Gastrocnemius medialis (tissue), 4 donors: ENCODE data around the gene CCHCR1. TPM values are rescaled to one million over a fixed set of nuclear protein-coding genes. Genes with fewer than 3 reads are reported as not detected.
"Not testable (repeated sequence)": the region's sequence is repeated elsewhere in the genome, so short reads cannot be mapped to it uniquely, and the experiment has no call there.

Experiments
- ATAC-seq, 2 donors: fragments of 150-250 bp; one replicate each; pipeline ENCODE4 v1.9.1; 2016
- DNase-seq, 2 donors: peaks; one replicate each; pipeline ENCODE4 v3.0.0-alpha.2; 2019
- H3K27ac ChIP-seq, 4 donors: fragments of 200-600 bp; sonication (generic); 1 replicate in 1 of 4; 2 replicates in 3 of 4; pipeline ENCODE4 v1.5.1; 2016 to 2018; ENCODE audit warnings: mild to moderate bottlenecking in 2 of 4, moderate library complexity in 1 of 4
- H3K27me3 ChIP-seq, 3 donors: fragments of 200-600 bp; sonication (generic) in 2 of 3; 1 replicate in 1 of 3; 2 replicates in 2 of 3; pipeline versions ENCODE4 v1.5.1 to v1.6.0; 2016 to 2019; ENCODE audit warnings: mild to moderate bottlenecking in 1 of 3, moderate library complexity in 1 of 3
- H3K36me3 ChIP-seq, 2 donors: fragments of 200-600 bp; sonication (generic) in 1 of 2; one replicate each; pipeline ENCODE4 v1.5.1; 2017 to 2018
- H3K4me1 ChIP-seq, 2 donors: fragments of 200-600 bp; sonication (generic) in 1 of 2; one replicate each; pipeline ENCODE4 v1.5.1; 2016 to 2017; ENCODE audit warnings: mild to moderate bottlenecking in 2 of 2
- H3K4me3 ChIP-seq, 4 donors: fragments of 200-600 bp; sonication (generic) in 3 of 4; 1 replicate in 1 of 4; 2 replicates in 3 of 4; pipeline ENCODE4 v1.5.1; 2016 to 2019; ENCODE audit warnings: mild to moderate bottlenecking in 2 of 4
- H3K9me3 ChIP-seq, 3 donors: fragments of 200-600 bp; sonication (generic) in 2 of 3; 1 replicate in 1 of 3; 2 replicates in 2 of 3; pipeline ENCODE4 v1.5.1; 2016 to 2019
- POLR2A ChIP-seq, 2 donors: fragments of 450-650 bp; IDR thresholded peaks; one replicate each; pipeline ENCODE4 v1.6.1; 2017; ENCODE audit warnings: antibody characterized with exemption in 2 of 2, mild to moderate bottlenecking in 2 of 2, moderate library complexity in 2 of 2
- in situ Hi-C, 4 donors: fragments of 200-750 bp; cut with MboI; loops; one replicate each; pipeline versions ENCODE4 v1.15.0 to v1.8.0; 2017; ENCODE audit warnings: low sequenced_read_pairs in 4 of 4
- intact Hi-C: fragments of 100-400 bp; cut with DNase I; formaldehyde crosslinking; loops from one replicate; pipeline ENCODE4 v1.15.1; 2023; ENCODE audit warnings: low total_unique reads
- total RNA-seq, 4 donors: library from RNA; depleted of rRNA; stranded (reverse); fragments of >200 nt; gene quantifications; one replicate each; pipeline versions ENCODE4 v1.1.0 to v1.2.3, GENCODE V29; 2016
- TF ChIP-seq, protein P1 (sequence below), 5 experiments: fragments of 450-650 bp in 3 of 5; fragments of 200-600 bp in 2 of 5; sonication (generic) in 2 of 5; IDR thresholded peaks in 4 of 5; conservative IDR thresholded peaks in 1 of 5; 1 replicate in 4 of 5; 2 replicates in 1 of 5; pipeline ENCODE4 v1.5.1; 2016 to 2019; ENCODE audit warnings: antibody characterized with exemption in 5 of 5, mild to moderate bottlenecking in 3 of 5, moderate library complexity in 3 of 5

The CCHCR1 gene
- total RNA-seq, 4 donors from 2014 or later: 4.9 to 34.3 (median 7.7) TPM

DNA sequence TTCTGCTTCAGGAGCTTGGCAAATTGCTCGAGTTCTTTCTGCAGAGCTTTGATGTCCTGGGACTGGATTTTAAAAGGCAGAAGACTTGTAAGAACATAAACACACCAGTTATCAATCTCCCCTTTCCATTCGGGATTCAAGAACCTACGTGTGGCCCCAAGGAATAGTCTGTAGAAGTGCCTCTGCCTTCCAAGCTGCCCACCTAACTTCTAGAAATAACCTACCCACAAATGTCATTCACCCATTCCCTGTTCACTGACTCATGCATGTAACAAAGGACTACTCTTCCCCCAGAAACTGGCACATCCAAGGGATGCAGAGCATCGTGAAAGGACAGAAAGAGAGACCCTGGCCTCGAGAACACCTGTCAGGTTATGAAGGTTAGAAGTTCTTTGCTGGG is 8.4 kb upstream of the CCHCR1 start:
- intact Hi-C loops: no loop called here
- in situ Hi-C loops: no loop called here
- TF ChIP-seq POLR2A (IDR thresholded peaks at IDR 0.05): no peak
- TF ChIP-seq, protein P1, sequence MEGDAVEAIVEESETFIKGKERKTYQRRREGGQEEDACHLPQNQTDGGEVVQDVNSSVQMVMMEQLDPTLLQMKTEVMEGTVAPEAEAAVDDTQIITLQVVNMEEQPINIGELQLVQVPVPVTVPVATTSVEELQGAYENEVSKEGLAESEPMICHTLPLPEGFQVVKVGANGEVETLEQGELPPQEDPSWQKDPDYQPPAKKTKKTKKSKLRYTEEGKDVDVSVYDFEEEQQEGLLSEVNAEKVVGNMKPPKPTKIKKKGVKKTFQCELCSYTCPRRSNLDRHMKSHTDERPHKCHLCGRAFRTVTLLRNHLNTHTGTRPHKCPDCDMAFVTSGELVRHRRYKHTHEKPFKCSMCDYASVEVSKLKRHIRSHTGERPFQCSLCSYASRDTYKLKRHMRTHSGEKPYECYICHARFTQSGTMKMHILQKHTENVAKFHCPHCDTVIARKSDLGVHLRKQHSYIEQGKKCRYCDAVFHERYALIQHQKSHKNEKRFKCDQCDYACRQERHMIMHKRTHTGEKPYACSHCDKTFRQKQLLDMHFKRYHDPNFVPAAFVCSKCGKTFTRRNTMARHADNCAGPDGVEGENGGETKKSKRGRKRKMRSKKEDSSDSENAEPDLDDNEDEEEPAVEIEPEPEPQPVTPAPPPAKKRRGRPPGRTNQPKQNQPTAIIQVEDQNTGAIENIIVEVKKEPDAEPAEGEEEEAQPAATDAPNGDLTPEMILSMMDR (IDR thresholded peaks at IDR 0.05 in 4 of 5, conservative IDR thresholded peaks at IDR 0.05 in 1 of 5): no peak

DNA sequence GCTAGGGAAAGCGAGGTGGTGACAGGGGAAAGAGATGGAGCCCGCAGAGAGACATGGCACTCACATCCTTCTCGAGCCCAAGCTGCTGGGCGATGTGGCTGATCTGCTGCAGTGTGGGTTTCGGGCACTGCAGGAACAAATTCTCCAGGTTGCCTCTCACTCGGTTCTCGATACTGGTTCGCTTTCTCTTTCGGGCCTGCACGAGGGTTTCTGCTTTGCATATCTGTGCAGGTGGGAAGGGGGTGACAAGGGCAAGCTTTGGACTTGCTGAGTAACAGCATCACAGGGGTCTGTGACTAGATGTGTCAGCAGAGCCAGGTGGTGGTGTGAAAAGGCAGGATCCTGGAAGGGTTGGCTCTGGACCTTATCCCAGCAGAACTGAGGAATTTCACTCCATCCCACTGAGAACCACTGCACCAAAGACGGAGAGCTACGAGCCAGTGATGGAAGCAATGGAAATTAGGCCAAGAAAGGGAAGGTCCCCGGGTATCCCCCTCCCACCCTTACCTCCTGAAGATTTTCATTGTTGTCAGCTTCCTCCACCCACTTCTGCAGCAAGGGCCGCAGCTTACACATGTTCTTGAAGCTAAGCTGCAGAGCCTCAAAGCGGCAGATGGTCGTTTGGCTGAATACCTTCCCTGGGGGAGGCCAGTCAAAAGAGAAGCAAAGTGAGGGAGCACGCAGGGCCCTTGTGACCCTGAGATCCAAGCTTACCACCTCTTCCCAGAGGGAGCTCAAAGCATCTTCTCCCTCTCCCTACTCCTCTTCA is 7.6 kb upstream of the CCHCR1 start:
- H3K27ac ChIP-seq, in situ Hi-C loops, H3K27me3 ChIP-seq, ATAC-seq, H3K9me3 ChIP-seq, H3K4me3 ChIP-seq, intact Hi-C loops, DNase-seq, H3K4me1 ChIP-seq, H3K36me3 ChIP-seq: not testable (repeated sequence)

More for the DNA sequence above, 8.4 kb upstream of the CCHCR1 start:
- DNase-seq: no peak
- Histone ChIP-seq H3K4me1 (no peaks in the 10 kb centered on the region), H3K36me3 (no peaks in the 10 kb centered on the region), H3K4me3 (no peak overlapping the region), H3K27ac (no peak overlapping the region), H3K27me3 (no peaks in the 10 kb centered on the region), H3K9me3 (no peaks in the 10 kb centered on the region)
- ATAC-seq: no peak

DNA sequence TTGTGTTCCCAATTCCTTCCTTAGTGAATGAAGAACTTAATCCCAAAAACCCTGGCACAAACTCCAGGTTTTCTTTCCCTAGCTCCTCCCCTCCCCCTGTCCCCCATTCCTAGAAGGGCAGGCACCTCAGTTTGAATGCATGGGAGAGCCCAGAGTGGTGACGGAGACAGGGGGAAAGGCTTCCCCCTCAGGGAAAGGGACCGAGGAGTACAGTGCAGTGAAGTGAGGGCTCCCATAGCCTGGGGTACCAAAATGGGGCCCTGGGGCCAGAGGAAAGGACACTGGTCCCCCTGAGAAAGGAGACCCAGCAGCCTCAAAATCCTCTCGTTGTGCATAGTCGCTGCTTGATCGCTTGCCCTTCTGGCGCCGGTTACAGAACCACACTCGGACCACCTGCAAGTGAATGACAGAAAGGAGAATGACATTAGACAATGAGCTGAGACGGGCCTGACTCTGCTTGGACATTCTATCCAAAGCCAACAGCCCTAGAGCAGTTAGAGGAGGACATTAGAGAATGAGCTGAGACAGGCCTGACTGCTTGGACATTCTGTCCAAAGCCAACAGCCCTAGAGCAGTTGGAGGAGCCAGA is 7.0 kb upstream of the CCHCR1 start:
- H3K27ac ChIP-seq, intact Hi-C loops, H3K27me3 ChIP-seq, H3K9me3 ChIP-seq, DNase-seq, H3K36me3 ChIP-seq, in situ Hi-C loops, H3K4me1 ChIP-seq, ATAC-seq, H3K4me3 ChIP-seq: not testable (repeated sequence)

DNA sequence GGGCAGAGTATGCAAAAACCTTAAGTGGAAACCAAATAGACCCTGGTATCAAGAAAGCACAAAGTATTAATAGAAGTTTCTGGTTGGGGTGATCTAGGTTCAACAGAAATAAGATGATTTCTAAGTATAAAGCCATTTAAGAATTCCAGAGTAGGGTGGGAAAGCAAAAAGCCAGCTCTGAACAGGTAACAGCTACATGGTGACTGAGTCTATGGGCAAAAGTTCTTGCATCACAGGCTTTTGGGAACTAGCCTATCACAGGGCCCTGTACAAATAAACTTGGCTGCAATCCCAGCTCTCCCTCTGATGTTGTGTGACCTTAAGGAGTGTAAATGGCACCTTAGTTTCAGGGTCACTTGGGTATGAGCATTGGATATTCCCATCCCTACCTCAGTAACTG is 6.3 kb upstream of the CCHCR1 start:
- TF ChIP-seq, protein P1 (IDR thresholded peaks at IDR 0.05 in 4 of 5, conservative IDR thresholded peaks at IDR 0.05 in 1 of 5): no peak
- TF ChIP-seq POLR2A (IDR thresholded peaks at IDR 0.05): no peak
- DNase-seq (no peak), ATAC-seq (no peak)
- Histone ChIP-seq H3K4me3 (no peak overlapping the region), H3K9me3 (no peaks in the 10 kb centered on the region), H3K27me3 (no peaks in the 10 kb centered on the region), H3K27ac (no peak overlapping the region), H3K4me1 (peaks cover 4 to 6% of the 10 kb centered on the region in 2 donors), H3K36me3 (no peaks in the 10 kb centered on the region)
- in situ Hi-C loops: no loop called here
- intact Hi-C loops: no loop called here

DNA sequence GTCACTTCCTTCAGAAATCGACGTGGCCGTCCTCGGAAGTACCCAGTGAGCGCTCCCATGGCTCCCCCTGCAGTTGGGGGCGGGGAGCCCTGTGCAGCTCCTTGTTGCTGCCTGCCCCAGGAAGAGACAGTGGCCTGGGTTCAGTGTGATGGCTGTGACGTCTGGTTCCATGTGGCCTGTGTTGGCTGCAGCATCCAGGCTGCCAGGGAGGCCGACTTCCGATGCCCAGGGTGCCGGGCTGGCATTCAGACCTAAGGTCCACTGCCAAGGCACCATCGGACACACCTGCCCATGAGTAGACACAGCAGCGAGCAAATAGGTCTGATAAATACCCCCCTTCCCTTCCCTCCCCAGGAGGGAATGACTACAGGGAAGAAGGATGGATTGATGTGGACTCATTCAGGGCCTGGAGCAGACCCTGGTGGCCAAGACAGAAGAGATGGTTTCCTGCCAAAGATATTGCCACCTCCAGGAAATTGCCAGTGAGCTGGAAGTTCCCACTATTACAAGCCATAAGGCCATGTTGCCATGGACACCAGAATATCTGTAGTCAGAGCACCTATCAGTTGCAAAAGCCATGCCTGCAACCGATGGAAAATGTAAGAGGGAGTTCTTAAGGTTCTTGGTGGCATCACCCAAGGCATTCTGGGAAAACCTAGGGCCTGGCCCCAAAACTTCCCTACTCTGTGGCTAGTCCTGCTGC is 5.0 kb upstream of the CCHCR1 start:
- H3K4me1 ChIP-seq: peaks cover 5 to 12% of the 10 kb centered on the region in 2 donors
- ATAC-seq (no peak), DNase-seq (no peak)
- TF ChIP-seq, protein P1 (IDR thresholded peaks at IDR 0.05 in 4 of 5, conservative IDR thresholded peaks at IDR 0.05 in 1 of 5): no peak
- TF ChIP-seq POLR2A (IDR thresholded peaks at IDR 0.05): no peak
- no peak overlapping the region for H3K4me3 ChIP-seq
- intact Hi-C loops (no loop called here), in situ Hi-C loops (no loop called here)
- H3K36me3 ChIP-seq: no peaks in the 10 kb centered on the region
- H3K27ac ChIP-seq: no peak overlapping the region
- H3K9me3 ChIP-seq: no peaks in the 10 kb centered on the region
- no peaks in the 10 kb centered on the region for H3K27me3 ChIP-seq
